Activated naive CD4-positive, alpha-beta T cell treated with anti-CD3 and anti-CD28 coated beads for 36 hours (primary cell): ENCODE measurements around the gene ZNF816. TPM values are rescaled to one million over a fixed set of nuclear protein-coding genes. Genes with fewer than 3 reads are reported as not detected.
"Not testable (repeated sequence)": the region's sequence is repeated elsewhere in the genome, so short reads cannot be mapped to it uniquely, and the experiment has no call there.

Experiments
- CTCF ChIA-PET: fragments of 350-600 bp; sonication (Branson Sonifier 250); formaldehyde crosslinking; loops from one replicate; lab custom pipeline; 2021; ENCODE audit warnings: antibody characterized with exemption; lab: Charles Lee
- DNase-seq: peaks from one replicate; pipeline ENCODE4 v3.0.0-alpha.2; 2020
- H3K27ac Mint-ChIP-seq: one replicate; pipeline ENCODE4 v1.8.0; 2021; ENCODE audit warnings: mild to moderate bottlenecking, mixed read lengths
- H3K27me3 Mint-ChIP-seq: one replicate; pipeline ENCODE4 v1.8.0; 2021; ENCODE audit warnings: low read depth, mixed read lengths
- H3K36me3 Mint-ChIP-seq: one replicate; pipeline ENCODE4 v1.8.0; 2021; ENCODE audit warnings: low read depth, mixed read lengths
- H3K4me1 Mint-ChIP-seq: one replicate; pipeline ENCODE4 v1.8.0; 2021; ENCODE audit warnings: low read depth, mixed read lengths
- H3K4me3 Mint-ChIP-seq: one replicate; pipeline ENCODE4 v1.8.0; 2021; ENCODE audit warnings: mild to moderate bottlenecking, moderate library complexity, mixed read lengths
- H3K9me3 Mint-ChIP-seq: one replicate; pipeline ENCODE4 v1.8.0; 2021; ENCODE audit warnings: mixed read lengths
- intact Hi-C: fragments of 100-400 bp; cut with micrococcal nuclease; formaldehyde crosslinking; loops from one replicate; pipeline ENCODE4 v1.15.1; 2023
- total RNA-seq, 2 experiments: library from RNA; stranded (reverse); gene quantifications; one replicate each; pipeline ENCODE4 v1.2.3, GENCODE V29; 2021

ZNF816 gene
- total RNA-seq, 2 experiments from 2014 or later: 10.4 to 10.7 TPM

GRCh38 chr19:52956917-52957316 lies 5.8 kb downstream of the ZNF816 start:
- Mint-ChIP-seq H3K4me1 (peaks cover 7% of the 10 kb centered on the region), H3K9me3 (peaks cover 72% of the 10 kb centered on the region), H3K27ac (no peak overlapping the region), H3K27me3 (no peaks in the 10 kb centered on the region), H3K36me3 (peaks cover 85% of the 10 kb centered on the region), H3K4me3 (no peak overlapping the region)
- intact Hi-C loops: no loop called here
- CTCF ChIA-PET: no interaction called here
- no peak for DNase-seq

DNA sequence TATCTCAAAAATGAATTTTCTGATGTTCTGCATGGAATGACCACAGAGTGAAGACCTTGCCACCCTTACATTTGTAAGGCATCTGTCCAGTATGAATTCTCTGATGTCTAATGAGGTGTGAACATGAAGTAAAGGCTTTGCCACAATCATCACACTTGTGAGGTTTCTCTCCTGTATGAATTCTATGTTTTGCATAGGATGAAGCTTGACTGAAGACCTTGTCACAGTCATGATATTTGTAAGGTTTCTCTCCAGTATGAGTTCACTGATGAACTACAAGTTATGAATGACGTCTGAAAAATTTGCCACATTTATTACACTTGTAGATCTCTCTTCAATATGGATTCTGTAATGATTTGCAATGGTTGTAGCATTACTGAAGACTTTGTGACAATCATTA lies 13.3 kb downstream of the ZNF816 start:
- Mint-ChIP-seq H3K4me3 (no peak overlapping the region), H3K9me3 (peaks cover 69% of the 10 kb centered on the region), H3K36me3 (peaks cover 59% of the 10 kb centered on the region), H3K4me1 (no peaks in the 10 kb centered on the region), H3K27me3 (no peaks in the 10 kb centered on the region), H3K27ac (no peak overlapping the region)
- no peak for DNase-seq
- intact Hi-C loops: no loop called here
- CTCF ChIA-PET: no interaction called here

GRCh38 chr19:52948025-52948770 lies 14.5 kb downstream of the ZNF816 start:
- CTCF ChIA-PET: no interaction called here
- H3K27me3 Mint-ChIP-seq: no peaks in the 10 kb centered on the region
- no peak overlapping the region for H3K4me3 Mint-ChIP-seq
- H3K9me3 Mint-ChIP-seq: peaks cover 66% of the 10 kb centered on the region
- H3K27ac Mint-ChIP-seq: no peak overlapping the region
- DNase-seq: no peak
- H3K36me3 Mint-ChIP-seq: peaks cover 52% of the 10 kb centered on the region
- intact Hi-C loops: no loop called here
- no peaks in the 10 kb centered on the region for H3K4me1 Mint-ChIP-seq

GRCh38 chr19:52946322-52947310 lies 16.1 kb downstream of the ZNF816 start:
- Mint-ChIP-seq H3K36me3 (peaks cover 42% of the 10 kb centered on the region), H3K9me3 (peaks cover 52% of the 10 kb centered on the region), H3K27me3 (no peaks in the 10 kb centered on the region), H3K4me3 (no peak overlapping the region), H3K4me1 (peaks cover 3% of the 10 kb centered on the region), H3K27ac (no peak overlapping the region)
- CTCF ChIA-PET: no interaction called here
- intact Hi-C loops: no loop called here
- DNase-seq: no peak

GRCh38 chr19:52945652-52946321 lies 16.9 kb downstream of the ZNF816 start:
- Mint-ChIP-seq H3K36me3 (peaks cover 39% of the 10 kb centered on the region), H3K9me3 (peaks cover 49% of the 10 kb centered on the region), H3K4me3 (no peak overlapping the region), H3K27ac (no peak overlapping the region), H3K4me1 (peaks cover 8% of the 10 kb centered on the region), H3K27me3 (no peaks in the 10 kb centered on the region)
- intact Hi-C loops: no loop called here
- DNase-seq: no peak
- CTCF ChIA-PET: no interaction called here

DNA sequence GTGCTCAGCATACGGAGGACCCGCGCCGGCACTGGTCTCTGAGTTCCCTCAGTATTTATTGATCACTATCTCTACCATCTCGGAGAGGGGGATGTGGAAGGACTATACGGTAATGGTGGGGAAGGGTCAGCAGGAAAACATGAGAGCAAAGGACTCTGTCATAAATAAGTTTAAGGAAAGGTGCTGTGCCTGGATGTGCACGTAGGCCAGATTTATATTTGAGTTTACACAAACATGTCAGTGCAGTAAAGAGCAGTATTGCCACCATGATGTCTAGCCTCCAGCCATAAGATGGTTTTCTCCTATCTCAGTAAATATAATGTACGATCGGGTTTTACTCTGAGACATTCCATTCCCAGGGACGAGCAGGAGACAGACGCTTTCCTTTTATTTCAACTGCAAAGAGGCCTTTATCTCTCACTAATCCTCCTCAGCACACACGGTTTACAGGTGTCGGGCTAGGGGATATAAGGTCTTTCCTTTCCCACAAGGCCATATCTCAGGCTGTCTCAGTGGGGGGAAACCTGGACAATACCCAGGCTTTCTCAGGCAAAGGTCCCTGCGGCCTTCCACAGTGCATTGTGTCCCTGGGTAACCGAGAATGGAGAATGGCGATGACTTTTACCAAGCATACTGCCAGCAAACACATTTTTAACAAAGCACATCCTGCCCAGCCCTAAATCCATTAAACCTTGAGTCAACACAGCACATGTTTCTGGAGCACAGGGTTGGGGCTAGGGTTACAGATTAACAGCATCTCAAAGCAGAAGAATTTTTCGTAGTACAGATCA lies 17.8 kb downstream of the ZNF816 start:
- peaks cover 40% of the 10 kb centered on the region for H3K9me3 Mint-ChIP-seq
- H3K4me1 Mint-ChIP-seq, intact Hi-C loops, H3K27ac Mint-ChIP-seq, DNase-seq, H3K4me3 Mint-ChIP-seq, H3K27me3 Mint-ChIP-seq, CTCF ChIA-PET: not testable (repeated sequence)
- peaks cover 30% of the 10 kb centered on the region for H3K36me3 Mint-ChIP-seq

DNA sequence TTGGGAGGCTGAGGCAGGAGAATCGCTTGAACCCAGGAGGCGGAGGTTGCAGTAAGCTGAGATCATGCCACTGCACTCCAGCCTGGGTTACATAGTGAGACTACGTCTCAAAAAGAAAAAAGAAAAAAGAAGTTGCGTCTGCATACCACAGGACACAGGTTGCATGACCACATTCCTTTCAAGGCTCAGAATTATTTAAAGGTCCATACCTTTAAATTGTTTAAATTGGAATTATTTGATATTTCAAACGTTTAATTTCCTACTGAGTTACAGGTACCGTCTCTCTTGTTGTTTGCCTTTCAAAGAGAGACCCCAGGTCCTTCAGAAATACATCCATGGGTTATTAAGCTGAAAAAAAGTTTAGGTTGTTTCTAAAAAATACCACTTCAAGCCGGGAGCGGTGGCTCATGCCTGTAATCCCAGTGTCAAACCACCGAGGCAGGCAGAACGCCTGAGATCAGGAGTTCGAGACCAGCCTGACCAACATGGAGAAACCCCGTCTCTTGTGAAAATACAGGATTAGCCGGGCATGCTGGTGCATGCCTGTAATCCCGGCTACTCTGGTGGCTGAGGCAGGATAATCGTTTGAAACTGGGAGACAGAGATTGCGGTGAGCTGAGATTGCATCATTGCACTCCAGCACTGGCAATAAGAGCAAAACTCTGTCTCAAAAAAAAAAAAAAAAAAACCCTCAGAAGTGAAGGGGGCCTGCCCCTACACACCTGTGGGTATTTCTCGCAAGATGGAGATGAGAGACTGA lies 18.6 kb downstream of the ZNF816 start:
- intact Hi-C loops: loop anchor here (2.0 kb wide), 1 partner anchor 21 kb away; the partner anchor contains the start of gene ZNF888
- no peak overlapping the region for H3K4me3 Mint-ChIP-seq
- peaks cover 26% of the 10 kb centered on the region for H3K36me3 Mint-ChIP-seq
- CTCF ChIA-PET: no interaction called here
- H3K27me3 Mint-ChIP-seq: no peaks in the 10 kb centered on the region
- H3K4me1 Mint-ChIP-seq: peaks cover 10% of the 10 kb centered on the region
- peaks cover 35% of the 10 kb centered on the region for H3K9me3 Mint-ChIP-seq
- no peak overlapping the region for H3K27ac Mint-ChIP-seq
- no peak for DNase-seq

DNA sequence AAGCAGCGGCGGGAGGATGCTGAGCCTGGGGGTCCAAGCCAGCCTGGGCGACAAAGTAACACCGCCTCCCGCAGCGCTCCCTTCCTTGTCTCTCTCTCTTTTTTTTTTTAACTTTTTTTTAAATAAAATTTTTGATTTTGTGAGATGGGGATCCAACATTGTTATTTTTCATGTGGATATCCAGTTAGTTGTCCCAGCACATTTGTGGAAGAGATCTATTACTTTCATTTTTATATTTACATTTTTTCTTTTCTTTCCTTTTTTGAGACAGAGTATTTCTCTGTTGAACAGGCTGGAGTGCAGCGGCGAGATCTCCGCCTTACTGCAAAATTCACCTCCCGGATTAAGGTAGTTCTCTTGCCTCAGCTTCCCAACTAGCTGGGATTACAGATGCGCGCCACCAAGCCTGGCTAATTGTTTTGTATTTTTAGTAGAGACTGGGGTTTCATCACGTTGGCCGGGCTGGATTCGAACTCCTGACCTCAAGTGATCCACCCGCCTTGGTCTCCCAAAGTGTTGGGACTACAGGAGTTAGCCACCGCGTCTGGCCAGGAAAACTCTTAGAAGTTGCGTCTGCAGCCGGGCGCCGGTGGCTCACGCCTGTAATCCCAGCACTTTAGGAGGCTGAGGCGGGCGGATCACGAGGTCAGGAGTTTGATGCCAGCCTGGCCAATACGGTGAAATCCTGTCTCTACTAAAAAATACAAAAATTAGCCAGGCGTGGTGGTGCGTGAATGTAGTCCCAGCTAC lies 19.4 kb downstream of the ZNF816 start:
- CTCF ChIA-PET: no interaction called here
- peaks cover 16% of the 10 kb centered on the region for H3K4me1 Mint-ChIP-seq
- no peaks in the 10 kb centered on the region for H3K27me3 Mint-ChIP-seq
- H3K4me3 Mint-ChIP-seq: peak overlapping the region; percentile 87
- H3K9me3 Mint-ChIP-seq: peaks cover 41% of the 10 kb centered on the region
- H3K36me3 Mint-ChIP-seq: peaks cover 33% of the 10 kb centered on the region
- intact Hi-C loops: loop anchor here (2.0 kb wide), 1 partner anchor 21 kb away; the partner anchor contains the start of gene ZNF888
- DNase-seq: no peak
- no peak overlapping the region for H3K27ac Mint-ChIP-seq

- H3K4me1 Mint-ChIP-seq: peaks cover 16% of the 10 kb centered on the region
- no peaks in the 10 kb centered on the region for H3K27me3 Mint-ChIP-seq
These were observed 20.1 kb downstream of the ZNF816 start for GRCh38 chr19:52942386-52943133.

DNA sequence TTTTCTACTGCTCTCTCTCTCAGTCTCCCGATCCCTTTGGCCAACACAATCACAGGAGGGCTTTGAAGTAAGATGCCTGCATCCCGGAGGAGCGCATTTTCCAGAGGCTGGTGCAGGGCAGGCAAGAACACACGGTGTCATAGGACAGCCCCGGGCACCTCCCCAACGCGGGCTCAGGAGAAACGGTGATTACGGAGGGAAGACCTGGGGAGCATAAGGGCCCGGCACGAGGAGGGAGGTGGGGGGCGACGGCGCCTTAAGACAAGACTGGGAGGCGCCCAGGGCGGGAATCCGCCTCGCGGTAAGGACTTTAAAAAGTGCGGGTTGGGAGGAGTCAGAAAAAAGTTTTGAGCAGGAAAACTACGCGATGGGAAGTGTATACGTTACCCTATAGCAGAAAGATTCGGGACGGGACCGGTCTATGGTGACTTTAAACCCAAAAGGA lies 20.7 kb downstream of the ZNF816 start:
- peak; percentile 25 for DNase-seq
- H3K4me1 Mint-ChIP-seq: peaks cover 16% of the 10 kb centered on the region
- peaks cover 38% of the 10 kb centered on the region for H3K36me3 Mint-ChIP-seq
- no peaks in the 10 kb centered on the region for H3K27me3 Mint-ChIP-seq
- H3K9me3 Mint-ChIP-seq: peaks cover 36% of the 10 kb centered on the region
- CTCF ChIA-PET: no interaction called here
- peak overlapping the region; percentile 65 for H3K27ac Mint-ChIP-seq
- intact Hi-C loops: loop anchor here (1.0 to 2.0 kb wide), 3 partner anchors 19 to 453 kb away; partner anchors contain the start of genes ZNF320, ZNF765 and ZNF888
- peak overlapping the region; percentile 87 for H3K4me3 Mint-ChIP-seq

More at GRCh38 chr19:52942386-52943133, 20.1 kb downstream of the ZNF816 start:
- H3K4me3 Mint-ChIP-seq: peak overlapping the region; percentile 87
- DNase-seq: peak; percentile 95
- intact Hi-C loops: loop anchor here (1.0 to 2.0 kb wide), 3 partner anchors 20 to 453 kb away; partner anchors contain the start of genes ZNF320, ZNF765 and ZNF888
- H3K36me3 Mint-ChIP-seq: peaks cover 34% of the 10 kb centered on the region
- H3K9me3 Mint-ChIP-seq: peaks cover 37% of the 10 kb centered on the region
- CTCF ChIA-PET: no interaction called here
- peak overlapping the region; percentile 65 for H3K27ac Mint-ChIP-seq
